Measurements from ENCODE around the gene MEG3.

The MEG3 gene

GRCh38 chr14:100896369-100897060 lies 70.6 kb downstream of the MEG3 start:
- no peak for DNase-seq (ENCODE audit: low spot score)

- DNase-seq (ENCODE audit: low spot score), result no peak
Measured at GRCh38 chr14:100898465-100898864, 72.5 kb downstream of the MEG3 start.

- no peak for DNase-seq (ENCODE audit: low spot score)
Measured at GRCh38 chr14:100898935-100899883, 73.3 kb downstream of the MEG3 start.

GRCh38 chr14:100899884-100900771 lies 74.2 kb downstream of the MEG3 start:
- no peak for DNase-seq (ENCODE audit: low spot score)

DNA sequence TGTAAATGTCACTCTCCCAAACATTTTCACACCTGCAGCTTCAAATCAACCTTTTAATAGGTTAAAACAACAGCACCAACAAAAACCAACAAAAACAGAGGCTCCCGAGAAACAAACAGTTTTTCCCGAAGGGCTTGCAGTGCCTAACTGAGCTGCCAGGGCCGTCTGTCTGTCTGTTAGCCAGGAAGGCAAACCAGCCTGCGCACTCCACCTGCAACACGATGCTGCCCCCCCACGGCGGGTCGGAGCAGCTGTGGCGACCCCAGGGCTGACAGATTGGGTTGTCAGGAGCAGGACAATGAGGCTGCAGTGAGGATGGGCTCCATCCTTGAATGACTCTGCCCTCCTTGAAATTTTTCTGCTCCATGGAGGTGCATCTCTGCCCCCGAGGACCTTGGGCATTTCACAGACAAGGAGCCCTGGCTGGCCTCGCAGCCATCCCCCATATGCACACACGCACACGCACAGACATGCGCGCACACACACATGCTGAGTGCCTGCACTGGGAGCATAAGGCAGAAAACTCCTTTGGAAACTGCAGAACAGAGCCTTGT lies 75.0 kb downstream of the MEG3 start:
- peak; percentile 25 for DNase-seq (ENCODE audit: low spot score)

- no peak for DNase-seq (ENCODE audit: low spot score)
Measured at GRCh38 chr14:100901391-100902183, 75.7 kb downstream of the MEG3 start.

DNA sequence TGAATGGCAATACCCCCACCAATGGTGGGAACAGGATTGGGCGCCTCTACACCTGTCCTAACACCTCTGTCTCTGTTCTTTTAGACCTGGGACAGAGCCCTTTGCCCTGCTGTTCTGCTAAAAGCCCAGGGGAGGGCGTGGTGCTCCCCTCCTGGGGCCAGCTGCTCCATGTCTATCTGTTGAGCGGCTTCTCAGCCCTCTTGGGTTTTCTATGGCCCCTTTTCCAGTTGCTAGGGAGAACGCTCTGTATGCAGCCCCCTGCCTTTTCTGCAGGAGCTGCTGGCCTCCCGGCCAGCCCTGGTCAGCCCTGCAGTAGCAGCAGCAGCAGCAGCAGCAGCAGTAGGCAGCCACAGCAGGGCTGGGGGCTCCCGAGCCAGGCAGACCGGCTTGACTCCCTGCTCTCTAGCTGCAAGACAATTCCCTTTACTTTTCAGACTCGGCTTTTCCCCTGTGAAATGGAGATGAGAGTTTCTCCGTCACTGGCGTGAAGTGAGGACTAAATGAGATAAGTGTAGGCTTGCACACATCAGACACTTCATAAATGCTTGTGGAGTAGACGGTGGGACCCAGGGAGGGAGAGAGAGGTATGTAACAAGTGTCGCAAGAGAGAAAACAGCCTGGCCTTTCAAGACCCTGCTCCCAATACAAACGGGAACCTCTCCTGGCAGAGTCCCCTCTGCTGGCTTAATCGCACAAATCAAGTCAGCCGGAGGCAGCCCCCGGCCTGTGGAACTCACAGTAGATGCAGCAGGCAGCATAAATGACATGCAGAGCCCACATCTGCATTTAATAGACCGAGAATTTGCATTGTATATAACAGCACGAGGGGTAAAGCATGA lies 76.6 kb downstream of the MEG3 start:
- DNase-seq (ENCODE audit: low spot score), result no peak

- no peak for DNase-seq (ENCODE audit: low spot score)
Measured at GRCh38 chr14:100903134-100903468, 77.2 kb downstream of the MEG3 start.

- DNase-seq (ENCODE audit: low spot score), result no peak
Measured at GRCh38 chr14:100903672-100904185, 77.8 kb downstream of the MEG3 start, which contains the start of gene RTL1. Gene RTL1 (minus strand): TSS chr14:100903722. CDS start chr14:100884788, 18,934 bp downstream.

DNA sequence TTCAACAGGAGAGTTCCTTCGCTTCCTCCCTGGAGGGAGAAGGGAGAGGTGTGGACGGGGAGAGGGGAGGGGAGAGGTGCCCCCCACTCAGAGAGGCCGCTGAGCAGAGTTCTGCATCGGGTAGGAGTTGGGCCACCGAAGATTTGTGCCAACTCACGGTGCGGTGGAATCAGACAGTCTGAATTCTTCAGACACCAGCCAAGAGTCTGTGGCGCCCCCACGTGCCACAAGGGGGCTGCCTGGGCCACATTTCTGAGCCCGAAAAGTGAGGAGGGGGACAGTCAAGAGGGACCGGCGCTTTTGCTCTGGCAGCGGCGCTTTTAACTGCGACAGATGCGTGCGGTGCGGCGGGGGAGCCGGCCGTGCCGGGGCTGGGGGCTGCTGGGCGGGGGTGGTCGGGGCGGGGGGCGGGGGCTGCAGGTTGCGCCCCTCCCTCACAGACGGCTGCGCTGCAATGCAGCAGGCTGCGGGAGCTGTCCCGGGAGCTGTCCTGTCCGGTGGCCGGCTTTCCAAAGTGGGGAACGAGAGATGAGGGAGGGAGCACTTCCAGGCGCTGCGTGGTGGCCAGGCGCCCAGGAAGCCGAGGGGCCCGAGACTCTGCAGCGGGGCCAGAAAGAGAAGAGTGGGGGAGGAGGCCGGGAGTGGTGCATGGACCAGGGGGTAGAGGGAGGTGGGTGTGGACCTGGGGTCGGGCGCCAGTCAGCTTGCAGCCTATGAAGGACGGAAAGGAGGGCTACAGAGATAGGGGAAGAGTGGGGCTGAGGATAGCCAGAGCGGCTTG lies 78.6 kb downstream of the MEG3 start:
- DNase-seq (ENCODE audit: low spot score), result no peak

DNA sequence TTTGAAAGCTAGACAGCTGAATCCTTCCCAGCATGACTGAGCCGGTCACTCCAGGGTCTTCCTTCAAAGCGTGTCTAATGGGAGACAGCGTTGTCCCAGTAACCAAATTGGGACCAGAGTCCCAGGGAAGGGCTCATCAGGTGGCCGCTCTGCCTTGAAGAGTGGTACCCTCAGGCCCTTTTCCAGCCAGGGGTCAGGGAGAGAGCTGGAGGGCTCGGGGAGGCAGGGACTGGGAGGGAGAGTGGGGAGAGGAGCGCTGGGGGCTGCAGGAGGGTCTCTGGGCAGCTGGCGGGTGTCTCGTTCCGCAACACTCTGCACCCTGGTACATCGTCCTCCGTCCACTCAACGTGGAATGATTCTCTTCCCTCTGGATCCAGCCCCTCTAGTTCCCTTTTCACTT lies 79.2 kb downstream of the MEG3 start:
- DNase-seq (ENCODE audit: low spot score), result no peak

GRCh38 chr14:100906420-100906819 lies 80.5 kb downstream of the MEG3 start:
- no peak for DNase-seq (ENCODE audit: low spot score)

DNA sequence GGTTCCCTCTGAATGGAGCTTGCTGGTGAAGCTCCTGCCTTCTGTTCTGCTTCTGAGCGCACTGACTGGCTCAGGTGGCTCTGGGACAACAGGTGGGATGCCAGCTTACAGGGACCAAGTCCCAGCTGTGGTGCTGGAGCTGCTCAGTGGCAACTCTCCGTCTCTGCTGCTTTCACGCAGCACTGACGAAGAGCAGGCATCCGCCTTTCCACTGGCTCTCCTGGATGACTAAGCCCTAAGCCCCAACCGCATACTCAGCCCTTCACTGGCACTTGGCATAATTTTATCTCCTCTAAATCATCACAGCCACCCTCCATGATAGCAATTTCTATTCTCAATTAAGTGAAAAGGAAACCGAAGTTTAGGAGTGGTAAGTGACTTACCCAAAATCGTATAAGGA lies 81.3 kb downstream of the MEG3 start:
- no peak for DNase-seq (ENCODE audit: low spot score)

GRCh38 chr14:100909439-100909838 lies 83.5 kb downstream of the MEG3 start:
- DNase-seq (ENCODE audit: low spot score), result no peak

Data from RKO (cell line).